HG03460 (cell line): ENCODE data around the gene ADAMTSL5.
"Not testable (repeated sequence)": the region's sequence is repeated elsewhere in the genome, so short reads cannot be mapped to it uniquely, and the experiment has no call there.

ENCODE experiments used
- ATAC-seq: cut with Tn5 transposase; IDR thresholded peaks from one replicate; pipeline ENCODE4 v1.9.1; 2021; ENCODE audit not compliant: unreplicated experiment

The ADAMTSL5 gene

GRCh38 chr19:1530856-1531255 lies 18.0 kb upstream of the ADAMTSL5 start:
- not testable (repeated sequence) for ATAC-seq

GRCh38 chr19:1529430-1529816 lies 16.6 kb upstream of the ADAMTSL5 start:
- no peak for ATAC-seq

GRCh38 chr19:1528596-1529429 lies 16.0 kb upstream of the ADAMTSL5 start:
- no peak for ATAC-seq

- ATAC-seq = no peak
Measured at GRCh38 chr19:1527650-1528309, 15.0 kb upstream of the ADAMTSL5 start.

- no peak for ATAC-seq
Measured at GRCh38 chr19:1526979-1527649, 14.3 kb upstream of the ADAMTSL5 start.

DNA sequence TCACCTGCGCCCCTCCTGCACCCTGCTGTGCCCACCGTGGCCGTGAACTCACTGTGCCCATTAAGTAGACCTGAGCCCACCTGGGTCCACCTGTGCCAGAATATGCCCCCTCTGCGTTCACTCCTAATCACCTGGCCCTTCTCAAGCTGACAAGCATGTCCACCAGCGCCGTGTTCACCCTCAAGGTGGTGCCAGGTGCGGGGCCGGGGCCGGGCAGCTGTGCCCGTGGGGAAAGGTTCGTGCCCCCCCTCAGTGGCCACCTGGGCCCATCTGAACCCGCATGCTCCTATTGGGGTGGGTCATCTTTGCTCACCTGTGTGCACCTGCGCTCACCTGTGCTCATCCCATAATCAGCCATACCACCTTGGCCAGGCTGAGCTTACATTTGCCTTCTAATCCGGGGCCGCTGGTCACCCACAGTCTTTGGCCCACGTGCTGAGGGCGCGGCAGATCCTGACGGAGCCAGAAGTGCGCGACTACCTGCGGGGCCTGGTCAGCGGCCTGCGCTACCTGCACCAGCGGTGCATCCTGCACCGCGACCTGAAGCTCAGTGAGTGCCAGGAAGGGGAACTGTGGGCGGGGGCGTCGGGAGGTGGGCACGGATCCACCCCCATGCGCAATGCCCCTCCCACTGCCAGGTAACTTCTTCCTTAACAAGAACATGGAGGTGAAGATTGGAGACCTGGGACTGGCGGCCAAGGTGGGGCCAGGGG lies 13.4 kb upstream of the ADAMTSL5 start:
- no peak for ATAC-seq

DNA sequence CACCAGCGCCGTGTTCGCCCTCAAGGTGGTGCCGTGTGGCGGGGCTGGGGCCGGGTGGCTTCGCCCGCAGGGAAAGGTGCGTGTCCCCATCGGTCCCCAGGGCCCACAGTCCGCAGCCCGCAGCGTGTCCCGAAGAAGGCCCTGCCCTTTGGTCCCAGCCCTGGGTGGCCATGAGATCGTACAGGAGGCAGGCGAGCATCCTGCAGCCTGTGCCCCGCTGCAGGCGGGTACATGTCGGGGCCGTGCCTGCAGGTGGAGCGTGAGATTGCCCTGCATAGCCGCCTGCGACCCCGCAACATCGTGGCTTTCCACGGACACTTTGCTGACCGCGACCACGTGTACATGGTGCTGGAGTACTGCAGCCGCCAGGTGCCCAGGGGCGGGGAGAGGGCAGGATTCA lies 12.5 kb upstream of the ADAMTSL5 start:
- ATAC-seq = no peak

DNA sequence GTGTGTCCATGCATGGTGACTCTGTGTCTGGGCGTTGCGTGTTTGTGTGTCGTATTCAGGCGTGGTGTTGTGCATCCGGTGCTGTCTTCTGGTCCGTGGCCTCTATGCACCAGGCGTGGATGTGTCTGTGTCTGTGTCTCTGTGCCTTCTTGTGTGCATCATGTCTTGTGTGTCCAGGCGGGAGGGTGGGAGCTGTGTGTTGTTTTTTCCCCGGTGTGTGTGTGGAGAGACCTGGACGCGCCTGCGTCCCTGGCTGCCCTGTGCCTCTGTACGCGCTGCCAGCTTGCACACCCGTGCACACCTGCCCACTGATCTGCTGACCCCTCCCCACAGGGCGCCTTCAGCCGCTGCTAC lies 12.1 kb upstream of the ADAMTSL5 start:
- no peak for ATAC-seq

DNA sequence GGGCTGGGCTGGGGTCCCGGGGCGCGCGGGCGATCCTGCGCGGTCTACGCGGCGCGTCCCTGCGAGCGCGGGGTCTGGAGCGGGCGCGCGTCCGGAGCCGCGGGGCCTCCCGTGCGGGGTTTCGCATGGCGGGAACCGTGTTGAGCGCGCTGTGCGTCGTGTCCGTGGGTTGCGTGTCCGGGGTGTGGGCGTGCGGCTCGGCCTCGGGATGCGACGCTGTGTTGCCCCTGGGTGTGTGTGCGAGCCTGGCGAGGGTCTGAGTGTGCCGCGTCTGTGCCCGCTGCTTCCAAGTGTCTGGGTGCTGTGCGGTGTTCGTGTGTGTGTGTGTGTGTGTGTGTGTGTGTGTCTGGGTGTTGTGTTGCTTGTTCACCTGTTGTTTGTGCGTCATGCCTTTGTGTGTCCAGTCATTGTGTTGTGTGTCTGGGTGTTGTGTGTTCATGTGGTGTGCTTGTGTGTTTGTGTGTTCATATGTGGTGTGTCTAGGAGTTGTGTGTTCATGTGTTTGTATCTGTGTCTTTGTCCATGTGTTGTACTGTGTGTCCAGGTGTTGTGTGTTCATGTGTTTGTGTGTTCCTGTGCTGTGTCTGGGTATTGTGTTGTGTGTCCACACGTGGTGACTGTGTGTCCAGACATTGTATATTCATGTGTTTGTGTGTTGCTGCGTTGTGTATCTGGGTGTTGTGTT lies 11.6 kb upstream of the ADAMTSL5 start:
- no peak for ATAC-seq

DNA sequence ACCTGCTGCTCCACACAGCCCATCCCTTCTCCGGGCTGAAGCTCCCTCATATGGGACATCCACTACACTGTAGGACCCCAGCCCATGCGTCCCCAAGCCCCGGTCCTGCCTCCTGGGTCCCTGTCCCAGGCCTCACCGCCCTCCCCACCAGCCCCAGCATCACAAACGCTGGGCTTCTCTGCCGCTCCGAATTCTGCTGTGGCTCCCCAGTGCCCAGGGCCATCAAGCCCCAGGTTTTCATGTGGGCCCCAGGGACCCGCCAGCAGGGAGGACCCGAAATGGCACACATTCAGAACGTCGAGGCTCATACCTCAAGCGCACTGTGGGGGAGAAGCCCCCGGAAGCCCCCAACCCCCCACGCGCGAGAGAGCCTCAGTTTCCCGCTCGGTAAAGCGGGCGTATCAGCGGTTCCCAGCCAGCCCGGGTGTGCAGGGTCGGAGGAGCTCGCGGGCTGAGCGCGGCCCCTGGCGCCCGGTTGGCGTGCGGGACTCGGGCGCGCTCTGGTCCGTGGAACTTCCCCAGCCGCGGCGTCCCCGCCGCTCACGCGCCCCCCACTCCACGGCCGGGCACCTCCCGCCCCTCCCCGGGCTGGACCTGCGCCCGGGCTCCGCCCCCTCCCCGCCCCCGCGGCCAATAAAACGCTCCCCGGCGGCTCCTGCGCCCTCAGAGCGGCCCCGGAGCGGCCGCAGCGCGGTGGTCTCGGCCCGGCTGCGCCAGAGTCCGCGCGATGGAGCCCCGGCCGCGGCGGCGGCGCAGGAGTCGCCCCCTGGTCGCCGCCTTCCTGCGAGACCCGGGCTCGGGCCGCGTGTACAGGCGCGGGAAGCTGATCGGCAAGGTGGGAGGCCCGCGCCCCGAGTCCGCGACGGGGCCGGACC lies 10.8 kb upstream of the ADAMTSL5 start, which contains the start of gene PLK5:
TSS of gene PLK5 (plus strand) at position 666 of the 875 bp plus-strand sequence. CDS start 2,920 bp downstream, outside the sequence.
- no peak for ATAC-seq

GRCh38 chr19:1522838-1523237 lies 10.0 kb upstream of the ADAMTSL5 start:
- ATAC-seq = no peak

GRCh38 chr19:1522061-1522460 lies 9.2 kb upstream of the ADAMTSL5 start:
- ATAC-seq = no peak

GRCh38 chr19:1521636-1522035 lies 8.8 kb upstream of the ADAMTSL5 start:
- ATAC-seq = no peak

DNA sequence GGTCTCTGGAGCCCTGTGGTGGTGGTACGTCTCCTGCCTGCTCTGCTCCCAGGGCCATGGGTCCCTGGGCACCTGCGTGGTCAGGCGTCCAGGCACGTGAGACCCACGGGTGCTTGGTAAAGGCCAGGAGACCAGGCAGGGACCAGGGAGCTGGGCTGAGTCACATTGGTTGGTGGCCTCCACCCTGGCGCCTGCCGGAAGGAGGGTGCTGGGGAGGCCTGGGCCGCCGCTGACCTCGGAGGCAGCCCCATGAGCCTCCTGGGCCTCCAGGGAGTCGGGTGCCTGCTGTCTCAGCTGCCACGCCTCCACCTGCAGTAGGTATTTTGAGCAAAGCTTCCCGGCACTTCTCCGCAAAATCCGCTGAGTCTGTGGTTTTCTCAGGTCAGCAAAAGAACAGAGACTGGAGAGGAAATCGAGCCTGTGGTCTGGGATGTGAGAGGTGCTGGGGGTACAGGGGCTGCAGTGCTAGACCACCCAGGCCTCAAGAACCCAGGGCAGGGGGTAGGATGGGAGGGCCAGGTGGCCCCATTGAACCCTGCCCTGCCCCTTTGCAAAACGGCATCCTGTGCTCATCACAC lies 7.5 kb upstream of the ADAMTSL5 start:
- no peak for ATAC-seq

GRCh38 chr19:1519802-1520201 lies 7.0 kb upstream of the ADAMTSL5 start:
- ATAC-seq = not testable (repeated sequence)

GRCh38 chr19:1518471-1518870 lies 5.7 kb upstream of the ADAMTSL5 start:
- ATAC-seq = no peak

GRCh38 chr19:1516395-1516753 lies 3.6 kb upstream of the ADAMTSL5 start:
- no peak for ATAC-seq

DNA sequence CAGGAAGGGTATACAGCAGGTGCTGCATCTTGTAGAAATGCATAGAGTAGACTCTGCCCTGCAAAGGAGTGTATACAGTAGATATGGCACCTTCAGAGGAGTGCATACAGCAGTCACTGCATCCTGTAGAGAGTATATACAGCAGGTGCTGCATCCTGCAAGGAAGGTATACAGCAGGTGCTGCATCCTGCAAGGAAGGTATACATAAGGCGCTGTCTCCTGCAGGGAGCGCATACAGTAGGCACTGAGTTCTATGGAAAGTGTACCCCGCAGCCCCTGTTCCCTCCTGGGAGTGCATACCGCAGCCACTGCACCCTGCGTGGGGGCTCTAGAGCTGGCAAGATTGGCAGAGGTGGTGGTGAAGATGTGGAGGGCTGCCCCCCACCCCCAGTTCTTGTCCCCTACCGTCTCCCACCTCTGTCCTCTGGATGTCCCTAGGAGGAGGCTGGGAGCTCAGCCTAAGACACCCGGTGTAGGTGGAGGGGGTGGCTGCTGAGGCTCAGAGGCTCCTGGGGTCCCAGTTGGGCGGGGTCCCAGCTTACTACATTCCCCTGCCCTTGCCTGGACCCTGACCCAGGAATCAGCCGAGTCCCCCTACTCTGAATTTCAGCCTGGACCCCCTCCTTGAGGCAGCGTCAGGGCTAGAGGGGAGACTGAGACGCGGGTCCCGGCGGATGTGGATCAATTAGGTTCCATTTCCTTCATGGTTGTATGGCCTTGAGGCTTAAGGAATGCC lies 2.3 kb upstream of the ADAMTSL5 start:
- ATAC-seq = no peak

DNA sequence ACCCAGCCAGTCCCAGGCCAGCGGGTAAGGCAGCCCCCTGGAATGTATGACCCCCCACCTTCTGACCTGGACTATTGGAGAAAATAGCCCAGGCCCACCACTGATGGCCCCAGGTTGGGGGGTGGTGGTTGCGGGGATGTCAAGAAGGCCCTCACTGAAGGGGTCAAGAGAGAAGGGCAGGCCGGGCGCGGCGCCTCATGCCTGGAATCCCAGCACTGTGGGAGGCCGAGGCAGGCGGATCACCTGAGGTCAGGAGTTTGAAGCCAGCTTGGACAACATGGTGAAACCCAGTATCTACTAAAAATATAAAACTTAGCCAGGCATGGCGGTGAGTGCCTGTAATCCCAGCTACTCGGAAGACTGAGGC lies 1.5 kb upstream of the ADAMTSL5 start:
- ATAC-seq = no peak
